ENCODE measurements around the gene VWA8.
"Not testable (repeated sequence)": the region's sequence is repeated elsewhere in the genome, so short reads cannot be mapped to it uniquely, and the experiment has no call there.

DNA sequence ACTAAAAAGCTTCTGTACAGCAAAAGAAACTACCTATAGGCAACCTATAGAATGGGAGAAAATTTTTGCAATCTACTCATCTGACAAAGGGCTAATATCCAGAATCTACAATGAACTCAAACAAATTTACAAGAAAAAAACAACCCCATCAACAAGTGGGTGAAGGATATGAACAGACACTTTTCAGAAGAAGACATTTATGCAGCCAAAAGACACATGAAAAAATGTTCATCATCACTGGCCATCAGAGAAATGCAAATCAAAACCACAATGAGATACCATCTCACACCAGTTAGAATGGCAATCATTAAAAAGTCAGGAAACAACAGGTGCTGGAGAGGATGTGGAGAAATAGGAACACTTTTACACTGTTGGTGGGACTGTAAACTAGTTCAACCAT, 324.3 kb downstream of the VWA8 start:
- TF ChIP-seq, protein P1, sequence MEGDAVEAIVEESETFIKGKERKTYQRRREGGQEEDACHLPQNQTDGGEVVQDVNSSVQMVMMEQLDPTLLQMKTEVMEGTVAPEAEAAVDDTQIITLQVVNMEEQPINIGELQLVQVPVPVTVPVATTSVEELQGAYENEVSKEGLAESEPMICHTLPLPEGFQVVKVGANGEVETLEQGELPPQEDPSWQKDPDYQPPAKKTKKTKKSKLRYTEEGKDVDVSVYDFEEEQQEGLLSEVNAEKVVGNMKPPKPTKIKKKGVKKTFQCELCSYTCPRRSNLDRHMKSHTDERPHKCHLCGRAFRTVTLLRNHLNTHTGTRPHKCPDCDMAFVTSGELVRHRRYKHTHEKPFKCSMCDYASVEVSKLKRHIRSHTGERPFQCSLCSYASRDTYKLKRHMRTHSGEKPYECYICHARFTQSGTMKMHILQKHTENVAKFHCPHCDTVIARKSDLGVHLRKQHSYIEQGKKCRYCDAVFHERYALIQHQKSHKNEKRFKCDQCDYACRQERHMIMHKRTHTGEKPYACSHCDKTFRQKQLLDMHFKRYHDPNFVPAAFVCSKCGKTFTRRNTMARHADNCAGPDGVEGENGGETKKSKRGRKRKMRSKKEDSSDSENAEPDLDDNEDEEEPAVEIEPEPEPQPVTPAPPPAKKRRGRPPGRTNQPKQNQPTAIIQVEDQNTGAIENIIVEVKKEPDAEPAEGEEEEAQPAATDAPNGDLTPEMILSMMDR (IDR thresholded peaks at IDR 0.05 in 8 of 11, conservative IDR thresholded peaks at IDR 0.05 in 3 of 11), result not testable (repeated sequence)
- TF ChIP-seq POLR2A, POLR2AphosphoS5 (IDR thresholded peaks at IDR 0.05): not testable (repeated sequence)
